ENCODE data around the gene C1QTNF6.

GRCh38 chr22:37231406-37232139 lies 43.5 kb upstream of the C1QTNF6 start:
- TF ChIP-seq POLR2AphosphoS5 (IDR thresholded peaks at IDR 0.05; ENCODE audit: low read depth, low read length) (no peak), CTCF (IDR thresholded peaks at IDR 0.05) (no peak), REST (IDR thresholded peaks at IDR 0.05; ENCODE audit: insufficient read depth in 1 of 2, low read depth in 2 of 2, low read length in 1 of 2) (no peak), SIN3A (IDR thresholded peaks at IDR 0.05; ENCODE audit: borderline replicate concordance, insufficient read depth, low read depth, low read length) (no peak), TCF7L2 (IDR thresholded peaks at IDR 0.05; ENCODE audit: low read depth, low read length) (no peak)

Measured in Panc1 (cell line).